Gastrocnemius medialis (tissue), 4 donors: ENCODE data around the gene SLX4IP. TPM values are rescaled to one million over a fixed set of nuclear protein-coding genes. Genes with fewer than 3 reads are reported as not detected.

ENCODE experiments used
- ATAC-seq, 2 donors: fragments of 150-250 bp; one replicate each; pipeline ENCODE4 v1.9.1; 2016
- DNase-seq, 2 donors: peaks; one replicate each; pipeline ENCODE4 v3.0.0-alpha.2; 2019
- H3K27ac ChIP-seq, 4 donors: fragments of 200-600 bp; sonication (generic); 1 replicate in 1 of 4; 2 replicates in 3 of 4; pipeline ENCODE4 v1.5.1; 2016 to 2018; ENCODE audit warnings: mild to moderate bottlenecking in 2 of 4, moderate library complexity in 1 of 4
- H3K27me3 ChIP-seq, 3 donors: fragments of 200-600 bp; sonication (generic) in 2 of 3; 1 replicate in 1 of 3; 2 replicates in 2 of 3; pipeline versions ENCODE4 v1.5.1 to v1.6.0; 2016 to 2019; ENCODE audit warnings: mild to moderate bottlenecking in 1 of 3, moderate library complexity in 1 of 3
- H3K36me3 ChIP-seq, 2 donors: fragments of 200-600 bp; sonication (generic) in 1 of 2; one replicate each; pipeline ENCODE4 v1.5.1; 2017 to 2018
- H3K4me1 ChIP-seq, 2 donors: fragments of 200-600 bp; sonication (generic) in 1 of 2; one replicate each; pipeline ENCODE4 v1.5.1; 2016 to 2017; ENCODE audit warnings: mild to moderate bottlenecking in 2 of 2
- H3K4me3 ChIP-seq, 4 donors: fragments of 200-600 bp; sonication (generic) in 3 of 4; 1 replicate in 1 of 4; 2 replicates in 3 of 4; pipeline ENCODE4 v1.5.1; 2016 to 2019; ENCODE audit warnings: mild to moderate bottlenecking in 2 of 4
- H3K9me3 ChIP-seq, 3 donors: fragments of 200-600 bp; sonication (generic) in 2 of 3; 1 replicate in 1 of 3; 2 replicates in 2 of 3; pipeline ENCODE4 v1.5.1; 2016 to 2019
- CTCF ChIP-seq, 5 experiments: fragments of 450-650 bp in 3 of 5; fragments of 200-600 bp in 2 of 5; sonication (generic) in 2 of 5; IDR thresholded peaks in 4 of 5; conservative IDR thresholded peaks in 1 of 5; 1 replicate in 4 of 5; 2 replicates in 1 of 5; pipeline ENCODE4 v1.5.1; 2016 to 2019; ENCODE audit warnings: antibody characterized with exemption in 5 of 5, mild to moderate bottlenecking in 3 of 5, moderate library complexity in 3 of 5
- POLR2A ChIP-seq, 2 donors: fragments of 450-650 bp; IDR thresholded peaks; one replicate each; pipeline ENCODE4 v1.6.1; 2017; ENCODE audit warnings: antibody characterized with exemption in 2 of 2, mild to moderate bottlenecking in 2 of 2, moderate library complexity in 2 of 2
- in situ Hi-C, 4 donors: fragments of 200-750 bp; cut with MboI; loops; one replicate each; pipeline versions ENCODE4 v1.15.0 to v1.8.0; 2017; ENCODE audit warnings: low sequenced_read_pairs in 4 of 4
- intact Hi-C: fragments of 100-400 bp; cut with DNase I; formaldehyde crosslinking; loops from one replicate; pipeline ENCODE4 v1.15.1; 2023; ENCODE audit warnings: low total_unique reads
- total RNA-seq, 4 donors: library from RNA; depleted of rRNA; stranded (reverse); fragments of >200 nt; gene quantifications; one replicate each; pipeline versions ENCODE4 v1.1.0 to v1.2.3, GENCODE V29; 2016

The SLX4IP gene
- total RNA-seq, 4 donors from 2014 or later: 0.22 to 1.3 (median 0.71) TPM

GRCh38 chr20:10578607-10579006, 143.5 kb downstream of the SLX4IP start:
- TF ChIP-seq POLR2A (IDR thresholded peaks at IDR 0.05): no peak
- no peak for TF ChIP-seq CTCF (IDR thresholded peaks at IDR 0.05 in 4 of 5, conservative IDR thresholded peaks at IDR 0.05 in 1 of 5)
- H3K4me3 ChIP-seq: no peak overlapping the region
- no peaks in the 10 kb centered on the region for H3K4me1 ChIP-seq
- H3K27me3 ChIP-seq: no peaks in the 10 kb centered on the region
- H3K9me3 ChIP-seq: no peaks in the 10 kb centered on the region
- in situ Hi-C loops: no loop called here
- H3K36me3 ChIP-seq: no peaks in the 10 kb centered on the region
- intact Hi-C loops: no loop called here
- DNase-seq: no peak
- H3K27ac ChIP-seq: no peak overlapping the region
- no peak for ATAC-seq

GRCh38 chr20:10579942-10580341, 144.8 kb downstream of the SLX4IP start:
- no peak for TF ChIP-seq CTCF (IDR thresholded peaks at IDR 0.05 in 4 of 5, conservative IDR thresholded peaks at IDR 0.05 in 1 of 5)
- no peak for TF ChIP-seq POLR2A (IDR thresholded peaks at IDR 0.05)
- intact Hi-C loops (no loop called here), in situ Hi-C loops (no loop called here)
- no peaks in the 10 kb centered on the region for H3K27me3 ChIP-seq
- ATAC-seq (no peak), DNase-seq (no peak)
- no peak overlapping the region for H3K27ac ChIP-seq
- no peak overlapping the region for H3K4me3 ChIP-seq
- H3K36me3 ChIP-seq: no peaks in the 10 kb centered on the region
- no peaks in the 10 kb centered on the region for H3K9me3 ChIP-seq
- H3K4me1 ChIP-seq: no peaks in the 10 kb centered on the region

GRCh38 chr20:10580700-10581099, 145.6 kb downstream of the SLX4IP start:
- Histone ChIP-seq H3K27ac (no peak overlapping the region), H3K4me3 (no peak overlapping the region), H3K9me3 (no peaks in the 10 kb centered on the region), H3K27me3 (no peaks in the 10 kb centered on the region), H3K4me1 (no peaks in the 10 kb centered on the region), H3K36me3 (no peaks in the 10 kb centered on the region)
- TF ChIP-seq CTCF (IDR thresholded peaks at IDR 0.05 in 4 of 5, conservative IDR thresholded peaks at IDR 0.05 in 1 of 5) (no peak), POLR2A (IDR thresholded peaks at IDR 0.05) (no peak)
- DNase-seq: no peak
- intact Hi-C loops (no loop called here), in situ Hi-C loops (no loop called here)
- no peak for ATAC-seq

GRCh38 chr20:10581823-10582222, 146.7 kb downstream of the SLX4IP start:
- no peak for TF ChIP-seq POLR2A (IDR thresholded peaks at IDR 0.05)
- TF ChIP-seq CTCF (IDR thresholded peaks at IDR 0.05 in 4 of 5, conservative IDR thresholded peaks at IDR 0.05 in 1 of 5): no peak
- H3K9me3 ChIP-seq: no peaks in the 10 kb centered on the region
- no peaks in the 10 kb centered on the region for H3K27me3 ChIP-seq
- in situ Hi-C loops (no loop called here), intact Hi-C loops (no loop called here)
- no peaks in the 10 kb centered on the region for H3K36me3 ChIP-seq
- no peaks in the 10 kb centered on the region for H3K4me1 ChIP-seq
- DNase-seq (no peak), ATAC-seq (no peak)
- no peak overlapping the region for H3K4me3 ChIP-seq
- H3K27ac ChIP-seq: no peak overlapping the region

- H3K36me3 ChIP-seq: no peaks in the 10 kb centered on the region
- ATAC-seq: no peak
- DNase-seq: no peak
- no peak for TF ChIP-seq CTCF (IDR thresholded peaks at IDR 0.05 in 4 of 5, conservative IDR thresholded peaks at IDR 0.05 in 1 of 5)
- no peak for TF ChIP-seq POLR2A (IDR thresholded peaks at IDR 0.05)
- no peaks in the 10 kb centered on the region for H3K27me3 ChIP-seq
- intact Hi-C loops (no loop called here), in situ Hi-C loops (no loop called here)
- H3K27ac ChIP-seq: no peak overlapping the region
- H3K9me3 ChIP-seq: no peaks in the 10 kb centered on the region
- no peak overlapping the region for H3K4me3 ChIP-seq
- no peaks in the 10 kb centered on the region for H3K4me1 ChIP-seq
These were observed 149.3 kb downstream of the SLX4IP start for GRCh38 chr20:10584371-10584770.
